OCI-LY3 (cell line): ENCODE results near the gene OR6S1.

Source experiments
- H2AFZ ChIP-seq: fragments of 200-600, 300-600 bp; shearing (Covaris generic); 2 replicates; pipeline ENCODE4 v1.6.0; 2014; ENCODE audit warnings: antibody characterized with exemption, low read depth, low read length
- H3K27ac ChIP-seq: fragments of 200-600, 300-600 bp; sonication (generic); 2 replicates; pipeline ENCODE4 v1.5.1; 2014; ENCODE audit warnings: mild to moderate bottlenecking, low read length, moderate library complexity, mixed read lengths
- H3K27me3 ChIP-seq: fragments of 200-600, 300-600 bp; sonication (generic); 2 replicates; pipeline ENCODE4 v1.6.1; 2014; ENCODE audit warnings: low read depth, low read length, mixed read lengths
- H3K36me3 ChIP-seq: fragments of 200-600, 300-600 bp; sonication (generic); replicated peaks from 2 replicates; pipeline ENCODE3; 2014; ENCODE audit warnings: low read depth, low read length, mixed read lengths
- H3K4me1 ChIP-seq: fragments of 300-600, 200-600 bp; sonication (generic); 2 replicates; pipeline ENCODE4 v1.6.1; 2014; ENCODE audit warnings: low read length, mixed read lengths
- H3K4me2 ChIP-seq: fragments of 200-600, 300-600 bp; sonication (generic); 2 replicates; pipeline ENCODE4 v1.6.1; 2014; ENCODE audit warnings: low read length, mixed read lengths
- H3K4me3 ChIP-seq: fragments of 300-600, 200-600 bp; sonication (generic); 2 replicates; pipeline ENCODE4 v1.5.1; 2014; ENCODE audit warnings: antibody characterized with exemption, mild to moderate bottlenecking, low read length, moderate library complexity
- H3K79me2 ChIP-seq: fragments of 300-600, 200-600 bp; shearing (Covaris generic); 2 replicates; pipeline ENCODE4 v1.6.1; 2014; ENCODE audit warnings: mild to moderate bottlenecking, low read length, mixed read lengths
- H3K9ac ChIP-seq: fragments of 300-600, 200-600 bp; shearing (Covaris generic); 2 replicates; pipeline ENCODE4 v1.6.0; 2014; ENCODE audit warnings: mild to moderate bottlenecking, low read length, moderate library complexity
- H3K9me3 ChIP-seq: fragments of 200-600, 300-600 bp; shearing (Covaris generic); 2 replicates; pipeline ENCODE4 v1.6.1; 2014; ENCODE audit warnings: low read length, mixed read lengths; ENCODE audit not compliant: insufficient read depth
- H4K20me1 ChIP-seq: fragments of 200-600, 300-600 bp; sonication (generic); 2 replicates; pipeline ENCODE4 v1.6.1; 2016; ENCODE audit warnings: low read length, mixed read lengths; ENCODE audit not compliant: insufficient read depth
- CTCF ChIP-seq: fragments of 200-600, 300-600 bp; sonication (generic); IDR thresholded peaks from 2 replicates; pipeline ENCODE4 v1.5.1; 2014; ENCODE audit warnings: antibody characterized with exemption, low read length, low read depth
- EZH2phosphoT487 ChIP-seq: fragments of 200-600 bp; shearing (Covaris generic); IDR thresholded peaks from 2 replicates; pipeline ENCODE4 v1.6.1; 2018; ENCODE audit warnings: antibody characterized with exemption, mixed run types, low read depth

OR6S1 gene

GRCh38 chr14:20613094-20614037 is 28.1 kb downstream of the OR6S1 start:
- no peaks in the 10 kb centered on the region for H3K36me3 ChIP-seq
- H3K9me3 ChIP-seq = no peaks in the 10 kb centered on the region
- TF ChIP-seq CTCF = peak; percentile 64
- no peak for TF ChIP-seq EZH2phosphoT487
- H3K79me2 ChIP-seq = no peaks in the 10 kb centered on the region
- H3K9ac ChIP-seq = peak overlapping the region; percentile 66
- peaks cover 48% of the 10 kb centered on the region for H3K4me1 ChIP-seq
- peak overlapping the region; percentile 71 for H2AFZ ChIP-seq
- H3K4me3 ChIP-seq = peak overlapping the region; percentile 84
- H3K27ac ChIP-seq = peak overlapping the region; percentile 76
- peaks cover 5% of the 10 kb centered on the region for H4K20me1 ChIP-seq
- peaks cover 10% of the 10 kb centered on the region for H3K27me3 ChIP-seq
- H3K4me2 ChIP-seq = peak overlapping the region; percentile 87

GRCh38 chr14:20612403-20612802 is 29.1 kb downstream of the OR6S1 start:
- Histone ChIP-seq H3K9ac (peak overlapping the region; percentile 46; the same call in 1 of the 2 replicates), H3K4me1 (peaks cover 49% of the 10 kb centered on the region), H3K27me3 (peaks cover 10% of the 10 kb centered on the region), H4K20me1 (peaks cover 5% of the 10 kb centered on the region), H2AFZ (no peak overlapping the region), H3K4me2 (peak overlapping the region; percentile 87), H3K27ac (peak overlapping the region; percentile 76), H3K4me3 (peak overlapping the region; percentile 84), H3K9me3 (no peaks in the 10 kb centered on the region), H3K36me3 (no peaks in the 10 kb centered on the region), H3K79me2 (no peaks in the 10 kb centered on the region)
- TF ChIP-seq EZH2phosphoT487 (no peak), CTCF (no peak)

- H3K9me3 ChIP-seq = no peaks in the 10 kb centered on the region
- H3K9ac ChIP-seq = no peak overlapping the region
- peaks cover 53% of the 10 kb centered on the region for H3K4me1 ChIP-seq
- no peaks in the 10 kb centered on the region for H3K79me2 ChIP-seq
- peak overlapping the region; percentile 84 for H3K4me3 ChIP-seq
- H2AFZ ChIP-seq = no peak overlapping the region
- H4K20me1 ChIP-seq = peaks cover 5% of the 10 kb centered on the region
- H3K27ac ChIP-seq = no peak overlapping the region
- no peaks in the 10 kb centered on the region for H3K36me3 ChIP-seq
- TF ChIP-seq CTCF = no peak
- TF ChIP-seq EZH2phosphoT487 = no peak
- peak overlapping the region; percentile 87 for H3K4me2 ChIP-seq
- peaks cover 10% of the 10 kb centered on the region for H3K27me3 ChIP-seq
These were observed 30.2 kb downstream of the OR6S1 start for GRCh38 chr14:20611277-20611676.

GRCh38 chr14:20610002-20610765 is 31.3 kb downstream of the OR6S1 start:
- Histone ChIP-seq H2AFZ (peak overlapping the region; percentile 78), H3K9me3 (no peaks in the 10 kb centered on the region), H3K4me3 (peak overlapping the region; percentile 84), H3K27ac (peak overlapping the region; percentile 33), H3K4me2 (peak overlapping the region; percentile 87), H4K20me1 (peaks cover 5% of the 10 kb centered on the region), H3K79me2 (no peaks in the 10 kb centered on the region), H3K27me3 (peaks cover 10% of the 10 kb centered on the region), H3K4me1 (peaks cover 53% of the 10 kb centered on the region), H3K36me3 (no peaks in the 10 kb centered on the region), H3K9ac (peak overlapping the region; percentile 70)
- TF ChIP-seq EZH2phosphoT487 (no peak), CTCF (no peak)
